Natural killer cell (primary cell): ENCODE results near the gene MED13. TPM values are rescaled to one million over a fixed set of nuclear protein-coding genes. Genes with fewer than 3 reads are reported as not detected.
"Not testable (repeated sequence)": the region's sequence is repeated elsewhere in the genome, so short reads cannot be mapped to it uniquely, and the experiment has no call there.

Source experiments
- ATAC-seq, 3 donors: fragments of 150-1000 bp in 2 of 3; fragments of 200-7000 bp in 1 of 3; cut with Tn5 transposase; 1 replicate in 1 of 3; 2 replicates in 2 of 3; pipeline ENCODE4 v1.10.0; 2021; ENCODE audit warnings: mild to moderate bottlenecking in 2 of 3, moderate library complexity in 2 of 3
- DNase-seq, 2 donors: peaks; one replicate each; pipeline versions ENCODE4 v3.0.0 to v3.0.0-alpha.2; 2013 to 2021; ENCODE audit warnings: mixed read lengths in 1 of 2
- H3K27ac ChIP-seq: one replicate; pipeline ENCODE4 v1.5.1; 2013; ENCODE audit warnings: mild to moderate bottlenecking, low read length
- H3K27me3 ChIP-seq: one replicate; pipeline ENCODE4 v1.6.1; 2013; ENCODE audit warnings: low read length; ENCODE audit not compliant: control insufficient read depth, insufficient read depth
- H3K36me3 ChIP-seq: one replicate; pipeline ENCODE4 v1.6.1; 2013; ENCODE audit warnings: low read length; ENCODE audit not compliant: control insufficient read depth, insufficient read depth
- H3K4me1 ChIP-seq: one replicate; pipeline ENCODE4 v1.6.1; 2013; ENCODE audit warnings: low read length; ENCODE audit not compliant: control insufficient read depth, insufficient read depth
- H3K4me3 ChIP-seq: one replicate; pipeline ENCODE4 v1.5.1; 2013; ENCODE audit warnings: low read length
- H3K9me3 ChIP-seq: one replicate; pipeline ENCODE4 v1.6.1; 2013; ENCODE audit warnings: low read length; ENCODE audit not compliant: control insufficient read depth, insufficient read depth
- H3K27ac Mint-ChIP-seq, 2 donors: one replicate each; pipeline ENCODE4 v1.8.0; 2022; ENCODE audit warnings: mild to moderate bottlenecking in 2 of 2, mixed read lengths in 2 of 2, moderate library complexity in 1 of 2
- H3K27me3 Mint-ChIP-seq, 2 donors: one replicate each; pipeline ENCODE4 v1.8.0; 2022; ENCODE audit warnings: low read depth in 2 of 2, mixed read lengths in 2 of 2
- H3K36me3 Mint-ChIP-seq: one replicate; pipeline ENCODE4 v1.8.0; 2022; ENCODE audit warnings: mixed read lengths
- H3K4me1 Mint-ChIP-seq, 2 donors: one replicate each; pipeline ENCODE4 v1.8.0; 2022; ENCODE audit warnings: mixed read lengths in 2 of 2
- H3K4me3 Mint-ChIP-seq: one replicate; pipeline ENCODE4 v1.8.0; 2022; ENCODE audit warnings: mild to moderate bottlenecking, moderate library complexity, mixed read lengths
- H3K9me3 Mint-ChIP-seq, 2 donors: one replicate each; pipeline ENCODE4 v1.8.0; 2022; ENCODE audit warnings: mixed read lengths in 2 of 2
- CTCF ChIP-seq: fragments of 200-600 bp; IDR thresholded peaks from one replicate; pipeline ENCODE4 v1.8.0; 2022; ENCODE audit warnings: antibody characterized with exemption
- WGBS: methylation state at CpG from one replicate; pipeline ENCODE4 v1.1.7; 2013; ENCODE audit warnings: missing lambda C conversion rate; ENCODE audit not compliant: insufficient coverage; 5-methylcytosine and 5-hydroxymethylcytosine counted together
- intact Hi-C: fragments of 100-400 bp; cut with micrococcal nuclease; formaldehyde crosslinking; loops from one replicate; pipeline ENCODE4 v1.14.2; 2022
- total RNA-seq, 4 donors: library from RNA; stranded (reverse); fragments of 120-200 nt in 1 of 4; gene quantifications; one replicate each; pipeline versions ENCODE4 v1.2.3 to v1.2.4, GENCODE V29; 2013 to 2022

Gene MED13
- total RNA-seq, 3 donors from 2014 or later (not counting 1 experiment from before 2014, with no cell fraction given): 107 to 122 (median 116) TPM

DNA sequence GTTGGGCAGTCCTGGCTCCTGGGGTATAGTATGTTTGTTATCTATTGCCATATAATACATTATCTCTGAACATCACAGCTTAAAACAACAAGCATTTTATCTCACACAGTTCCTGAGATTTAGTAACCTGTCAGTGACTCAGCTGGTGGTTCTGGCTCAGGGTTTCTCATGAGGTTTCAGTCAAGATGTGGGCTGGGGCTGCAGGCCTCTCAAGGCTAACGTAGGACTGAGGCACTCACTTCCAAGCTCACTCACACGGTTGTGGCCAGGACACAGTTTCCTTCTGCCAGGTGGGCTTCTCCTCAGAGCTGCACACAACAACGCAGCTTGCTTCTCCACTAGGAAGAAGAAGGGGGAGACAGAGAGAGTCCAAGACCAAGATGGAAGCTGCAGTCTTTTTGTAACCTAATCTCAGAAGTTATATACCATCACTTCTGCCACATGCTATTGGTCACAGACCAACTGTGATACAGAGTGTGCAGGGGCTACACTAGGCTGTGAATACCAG is 10.3 kb upstream of the MED13 start:
- H3K4me1 Mint-ChIP-seq: no peaks in the 10 kb centered on the region
- intact Hi-C loops: no loop called here
- 82% methylated on average over 3 of the region's 3 CpGs for WGBS
- TF ChIP-seq CTCF: no peak
- H3K27ac ChIP-seq: no peak overlapping the region
- H3K4me1 ChIP-seq: no peaks in the 10 kb centered on the region
- H3K9me3 ChIP-seq: no peaks in the 10 kb centered on the region
- no peaks in the 10 kb centered on the region for H3K36me3 ChIP-seq
- H3K27me3 ChIP-seq: no peaks in the 10 kb centered on the region
- H3K4me3 ChIP-seq: no peak overlapping the region
- DNase-seq (no peak), ATAC-seq (no peak)
- no peaks in the 10 kb centered on the region for H3K36me3 Mint-ChIP-seq
- no peaks in the 10 kb centered on the region for H3K9me3 Mint-ChIP-seq
- no peak overlapping the region for H3K4me3 Mint-ChIP-seq
- no peak overlapping the region for H3K27ac Mint-ChIP-seq
- peaks cover 2 to 10% of the 10 kb centered on the region in 2 donors for H3K27me3 Mint-ChIP-seq

DNA sequence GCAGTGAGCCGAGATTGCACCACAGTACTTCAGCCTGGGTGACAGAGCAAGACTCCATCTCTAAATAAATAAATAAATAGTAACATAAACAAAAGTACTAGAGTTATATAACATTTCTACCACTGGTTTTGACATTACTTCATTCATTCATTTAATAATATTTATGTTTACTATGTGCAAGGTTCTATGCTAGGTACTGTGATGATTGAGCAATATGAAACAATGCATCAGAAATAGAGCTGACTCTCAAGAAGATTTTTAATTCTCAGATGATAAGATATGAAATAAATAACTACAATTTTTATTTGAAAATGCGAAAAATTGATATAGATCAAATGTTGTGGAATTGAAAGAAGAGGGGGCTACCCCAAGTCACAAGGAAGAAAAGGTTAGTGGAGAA is 8.9 kb upstream of the MED13 start:
- Histone ChIP-seq H3K4me3 (no peak overlapping the region), H3K27ac (no peak overlapping the region), H3K36me3 (no peaks in the 10 kb centered on the region), H3K4me1 (no peaks in the 10 kb centered on the region), H3K27me3 (no peaks in the 10 kb centered on the region), H3K9me3 (no peaks in the 10 kb centered on the region)
- intact Hi-C loops: no loop called here
- no peak for TF ChIP-seq CTCF
- Mint-ChIP-seq H3K9me3 (no peaks in the 10 kb centered on the region), H3K27ac (no peak overlapping the region), H3K4me3 (no peak overlapping the region), H3K36me3 (no peaks in the 10 kb centered on the region), H3K27me3 (peaks cover 0 to 6% of the 10 kb centered on the region in 2 donors), H3K4me1 (no peaks in the 10 kb centered on the region)
- no peak for ATAC-seq
- DNase-seq: no peak
- 100% methylated on average over 2 of the region's 2 CpGs for WGBS

DNA sequence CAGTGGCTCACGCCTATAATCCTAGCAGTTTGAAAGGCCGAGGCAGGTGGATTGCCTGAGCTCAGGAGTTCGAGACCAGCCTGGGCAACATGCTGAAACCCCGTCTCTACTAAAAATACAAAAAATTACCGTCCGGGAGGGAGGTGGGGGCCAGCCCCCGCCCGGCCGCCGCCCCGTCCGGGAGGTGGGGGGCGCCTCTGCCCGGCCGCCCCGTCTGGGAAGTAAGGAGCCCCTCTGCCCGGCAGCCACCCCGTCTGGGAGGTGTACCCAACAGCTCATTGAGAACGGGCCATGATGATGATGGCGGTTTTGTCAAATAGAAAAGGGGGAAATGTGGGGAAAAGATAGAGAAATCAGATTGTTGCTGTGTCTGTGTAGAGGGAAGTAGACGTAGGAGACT is 7.8 kb upstream of the MED13 start:
- H3K27ac ChIP-seq, H3K27me3 Mint-ChIP-seq, H3K36me3 ChIP-seq, H3K4me1 ChIP-seq, DNase-seq, H3K4me1 Mint-ChIP-seq, H3K36me3 Mint-ChIP-seq, H3K27me3 ChIP-seq, ATAC-seq, H3K27ac Mint-ChIP-seq, H3K9me3 Mint-ChIP-seq, intact Hi-C loops, H3K4me3 Mint-ChIP-seq, H3K9me3 ChIP-seq, H3K4me3 ChIP-seq: not testable (repeated sequence)
- 93% methylated on average over 20 of the region's 21 CpGs for WGBS

DNA sequence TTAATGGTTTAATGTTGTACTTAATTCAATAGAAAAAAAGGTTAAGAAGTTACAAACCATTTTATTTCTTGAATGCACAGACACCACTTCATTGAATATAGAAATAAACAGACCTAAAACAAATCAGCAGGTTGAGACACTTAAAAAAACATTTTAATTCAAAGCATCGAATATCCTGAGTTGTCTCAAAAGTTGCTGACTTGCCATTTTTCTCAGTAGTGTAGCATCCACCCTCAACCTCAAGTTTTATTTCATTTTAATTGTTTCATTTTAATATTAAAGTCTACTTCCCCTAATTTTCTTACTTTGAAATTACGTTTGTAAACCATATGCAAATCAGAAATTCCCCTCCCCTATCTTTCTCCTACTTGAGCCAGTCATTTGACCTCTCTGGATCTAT is 5.8 kb upstream of the MED13 start:
- Histone ChIP-seq H3K9me3 (no peaks in the 10 kb centered on the region), H3K27me3 (no peaks in the 10 kb centered on the region), H3K4me3 (no peak overlapping the region), H3K27ac (no peak overlapping the region), H3K4me1 (no peaks in the 10 kb centered on the region), H3K36me3 (no peaks in the 10 kb centered on the region)
- Mint-ChIP-seq H3K9me3 (no peaks in the 10 kb centered on the region), H3K4me1 (peaks cover 0 to 4% of the 10 kb centered on the region in 2 donors), H3K27ac (no peak overlapping the region), H3K4me3 (no peak overlapping the region), H3K36me3 (no peaks in the 10 kb centered on the region), H3K27me3 (no peaks in the 10 kb centered on the region)
- no peak for TF ChIP-seq CTCF
- DNase-seq (no peak), ATAC-seq (no peak)
- intact Hi-C loops: no loop called here
- WGBS: 92% methylated on average over 1 of the region's 2 CpGs
